Posterior vena cava (tissue), 2 donors: ENCODE data around the gene MINDY4B. TPM values are rescaled to one million over a fixed set of nuclear protein-coding genes. Genes with fewer than 3 reads are reported as not detected.
"Not testable (repeated sequence)": the region's sequence is repeated elsewhere in the genome, so short reads cannot be mapped to it uniquely, and the experiment has no call there.

ENCODE experiments used
- DNase-seq: peaks from one replicate; pipeline ENCODE4 v3.0.0-alpha.2; 2020; ENCODE audit warnings: low spot score
- intact Hi-C, 2 donors: fragments of 100-400 bp; cut with DNase I; formaldehyde crosslinking; loops; one replicate each; pipeline versions ENCODE4 v1.14.1 to v1.14.2; 2022 to 2023
- total RNA-seq, 2 donors: library from RNA; stranded (reverse); fragmentation: NEBNext Ultra II Directional; extraction: Animal tissue kit (Norgen Biotek cat#: 25700); gene quantifications; one replicate each; pipeline ENCODE4 v1.2.1, GENCODE V29; 2021
- donor health status: DM: yes; HTN: yes; CAD: no.
- donor health status: DM: yes; HTN: yes; CAD: no.

MINDY4B gene
- total RNA-seq, 2 donors from 2014 or later: not detected

GRCh38 chr3:150863921-150864320 is 41.3 kb downstream of the MINDY4B start:
- intact Hi-C loops: loop anchor here (10.0 kb wide), 3 partner anchors 139 to 489 kb away; no protein-coding TSS in a partner anchor
- DNase-seq: not testable (repeated sequence)

GRCh38 chr3:150861851-150862250 is 43.4 kb downstream of the MINDY4B start:
- no peak for DNase-seq
- intact Hi-C loops: loop anchor here (10.0 kb wide), 3 partner anchors 137 to 487 kb away; no protein-coding TSS in a partner anchor

GRCh38 chr3:150857936-150858335 is 47.3 kb downstream of the MINDY4B start:
- DNase-seq, intact Hi-C loops: not testable (repeated sequence)

GRCh38 chr3:150850191-150850590 is 55.0 kb downstream of the MINDY4B start:
- no peak for DNase-seq
- intact Hi-C loops: no loop called here

GRCh38 chr3:150848864-150849263 is 56.4 kb downstream of the MINDY4B start:
- no peak for DNase-seq
- intact Hi-C loops: no loop called here

GRCh38 chr3:150847433-150847832 is 57.8 kb downstream of the MINDY4B start:
- intact Hi-C loops: no loop called here
- DNase-seq: no peak

GRCh38 chr3:150844484-150844883 is 60.8 kb downstream of the MINDY4B start:
- no peak for DNase-seq
- intact Hi-C loops: no loop called here

GRCh38 chr3:150843241-150843640 is 62.0 kb downstream of the MINDY4B start:
- no peak for DNase-seq
- intact Hi-C loops: no loop called here

GRCh38 chr3:150840802-150841515 is 64.3 kb downstream of the MINDY4B start:
- intact Hi-C loops: no loop called here
- DNase-seq: no peak

- intact Hi-C loops: no loop called here
- no peak for DNase-seq
Measured at GRCh38 chr3:150830745-150831144, 74.5 kb downstream of the MINDY4B start.

- DNase-seq: no peak
- intact Hi-C loops: no loop called here
Measured at GRCh38 chr3:150830094-150830681, 75.1 kb downstream of the MINDY4B start.

GRCh38 chr3:150829408-150829807 is 75.8 kb downstream of the MINDY4B start:
- intact Hi-C loops: no loop called here
- no peak for DNase-seq

GRCh38 chr3:150828997-150829396 is 76.2 kb downstream of the MINDY4B start:
- intact Hi-C loops: no loop called here
- DNase-seq: no peak

- intact Hi-C loops: no loop called here
- DNase-seq: no peak
Measured at GRCh38 chr3:150828261-150828660, 77.0 kb downstream of the MINDY4B start.

- intact Hi-C loops: no loop called here
- DNase-seq: no peak
Measured at GRCh38 chr3:150826466-150827282, 78.6 kb downstream of the MINDY4B start.

- no peak for DNase-seq
- intact Hi-C loops: no loop called here
Measured at GRCh38 chr3:150825916-150826377, 79.3 kb downstream of the MINDY4B start.

GRCh38 chr3:150825192-150825915 is 79.9 kb downstream of the MINDY4B start:
- intact Hi-C loops: no loop called here
- DNase-seq: no peak

GRCh38 chr3:150823277-150823676 is 82.0 kb downstream of the MINDY4B start:
- intact Hi-C loops: no loop called here
- no peak for DNase-seq

- no peak for DNase-seq
- intact Hi-C loops: no loop called here
Measured at GRCh38 chr3:150822636-150823035, 82.6 kb downstream of the MINDY4B start.
